ENCODE data around the gene CASP3.
"Not testable (repeated sequence)": the region's sequence is repeated elsewhere in the genome, so short reads cannot be mapped to it uniquely, and the experiment has no call there.

CASP3 gene

DNA sequence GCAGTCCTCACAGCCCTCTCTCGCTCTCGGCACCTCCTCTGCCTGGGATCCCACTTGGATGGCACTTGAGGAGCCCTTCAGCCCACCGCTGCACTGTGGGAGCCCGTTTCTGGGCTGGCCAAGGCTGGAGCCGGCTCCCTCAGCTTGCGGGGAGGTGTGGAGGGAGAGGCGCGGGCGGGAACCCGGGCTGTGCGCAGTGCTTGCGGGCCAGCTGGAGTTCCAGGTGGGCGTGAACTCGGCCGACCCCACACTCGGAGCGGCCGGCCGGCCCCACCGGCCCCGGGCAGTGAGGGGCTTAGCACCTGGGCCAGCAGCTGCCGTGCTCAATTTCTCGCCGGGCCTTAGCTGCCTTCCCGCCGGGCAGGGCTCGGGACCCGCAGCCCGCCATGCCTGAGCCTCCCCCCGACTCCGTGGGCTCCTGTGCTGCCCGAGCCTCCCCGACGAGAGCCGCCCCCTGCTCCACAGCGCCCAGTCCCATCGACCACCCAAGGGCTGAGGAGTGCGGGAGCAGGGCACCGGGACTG lies 57.4 kb downstream of the CASP3 start:
- not testable (repeated sequence) for H3K9me3 ChIP-seq (ENCODE audit: insufficient read depth, low read depth, low read length)

GRCh38 chr4:184591070-184591677 lies 58.1 kb downstream of the CASP3 start:
- H3K36me3 ChIP-seq (ENCODE audit: insufficient read depth, low read length): no peaks in the 10 kb centered on the region
- no peak overlapping the region for H3K9ac ChIP-seq (ENCODE audit: low read depth, low read length)
- H3K27ac ChIP-seq (ENCODE audit: low read depth, low read length): no peak overlapping the region
- H3K9me3 ChIP-seq (ENCODE audit: insufficient read depth, low read depth, low read length): no peaks in the 10 kb centered on the region
- WGBS: 91% methylated on average over 5 of the region's 5 CpGs
- no peaks in the 10 kb centered on the region for H3K4me1 ChIP-seq (ENCODE audit: insufficient read depth, low read length)
- no peaks in the 10 kb centered on the region for H3K27me3 ChIP-seq (ENCODE audit: insufficient read depth, low read length)
- no peak overlapping the region for H3K4me3 ChIP-seq (ENCODE audit: low read length)

More for the DNA sequence above, 57.4 kb downstream of the CASP3 start:
- H3K36me3 ChIP-seq (ENCODE audit: insufficient read depth, low read length); H3K9ac ChIP-seq (ENCODE audit: low read depth, low read length); H3K4me3 ChIP-seq (ENCODE audit: low read length); H3K27ac ChIP-seq (ENCODE audit: low read depth, low read length); H3K4me1 ChIP-seq (ENCODE audit: insufficient read depth, low read length); H3K27me3 ChIP-seq (ENCODE audit: insufficient read depth, low read length): not testable (repeated sequence)
- 96% methylated on average over 39 of the region's 39 CpGs for WGBS

- 92% methylated on average over 3 of the region's 3 CpGs for WGBS
- no peaks in the 10 kb centered on the region for H3K9me3 ChIP-seq (ENCODE audit: insufficient read depth, low read depth, low read length)
These were observed 59.1 kb downstream of the CASP3 start for GRCh38 chr4:184590196-184590595.

GRCh38 chr4:184588893-184589292 lies 60.4 kb downstream of the CASP3 start:
- H3K4me1 ChIP-seq (ENCODE audit: insufficient read depth, low read length): no peaks in the 10 kb centered on the region
- 81% methylated on average over 7 of the region's 8 CpGs for WGBS
- H3K27me3 ChIP-seq (ENCODE audit: insufficient read depth, low read length): no peaks in the 10 kb centered on the region
- H3K27ac ChIP-seq (ENCODE audit: low read depth, low read length): no peak overlapping the region
- H3K9me3 ChIP-seq (ENCODE audit: insufficient read depth, low read depth, low read length): no peaks in the 10 kb centered on the region
- no peaks in the 10 kb centered on the region for H3K36me3 ChIP-seq (ENCODE audit: insufficient read depth, low read length)
- H3K9ac ChIP-seq (ENCODE audit: low read depth, low read length): no peak overlapping the region
- no peak overlapping the region for H3K4me3 ChIP-seq (ENCODE audit: low read length)

More at GRCh38 chr4:184590196-184590595, 59.1 kb downstream of the CASP3 start:
- Histone ChIP-seq H3K4me3 (ENCODE audit: low read length) (no peak overlapping the region), H3K9ac (ENCODE audit: low read depth, low read length) (no peak overlapping the region), H3K4me1 (ENCODE audit: insufficient read depth, low read length) (no peaks in the 10 kb centered on the region), H3K27ac (ENCODE audit: low read depth, low read length) (no peak overlapping the region), H3K27me3 (ENCODE audit: insufficient read depth, low read length) (no peaks in the 10 kb centered on the region), H3K36me3 (ENCODE audit: insufficient read depth, low read length) (no peaks in the 10 kb centered on the region)

DNA sequence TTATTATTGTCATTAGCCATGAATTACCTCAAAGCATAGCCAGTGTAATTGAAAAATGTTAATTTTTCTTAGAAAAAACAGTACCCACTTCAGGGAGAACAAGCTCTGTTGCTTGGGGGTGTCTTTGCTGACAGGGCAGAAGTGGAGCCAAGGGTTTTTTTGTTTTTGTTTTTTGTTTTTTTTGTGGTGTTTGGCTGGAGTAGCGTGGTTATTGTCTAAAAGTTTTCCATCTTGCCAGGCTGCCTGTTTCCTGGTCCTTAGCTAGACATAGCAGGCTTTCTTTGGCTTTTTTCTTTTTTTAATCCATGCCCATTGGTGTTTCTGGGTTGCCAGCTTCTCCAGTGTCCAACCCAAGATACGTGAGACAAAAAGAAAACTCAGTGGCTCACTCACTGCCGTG lies 61.5 kb downstream of the CASP3 start:
- 95% methylated on average over 3 of the region's 3 CpGs for WGBS
- Histone ChIP-seq H3K36me3 (ENCODE audit: insufficient read depth, low read length) (no peaks in the 10 kb centered on the region), H3K27ac (ENCODE audit: low read depth, low read length) (no peak overlapping the region), H3K9ac (ENCODE audit: low read depth, low read length) (no peak overlapping the region), H3K9me3 (ENCODE audit: insufficient read depth, low read depth, low read length) (no peaks in the 10 kb centered on the region), H3K27me3 (ENCODE audit: insufficient read depth, low read length) (no peaks in the 10 kb centered on the region), H3K4me3 (ENCODE audit: low read length) (no peak overlapping the region), H3K4me1 (ENCODE audit: insufficient read depth, low read length) (no peaks in the 10 kb centered on the region)

- no peaks in the 10 kb centered on the region for H3K27me3 ChIP-seq (ENCODE audit: insufficient read depth, low read length)
- H3K4me1 ChIP-seq (ENCODE audit: insufficient read depth, low read length): no peaks in the 10 kb centered on the region
- 94% methylated on average over 5 of the region's 5 CpGs for WGBS
- no peaks in the 10 kb centered on the region for H3K9me3 ChIP-seq (ENCODE audit: insufficient read depth, low read depth, low read length)
- no peak overlapping the region for H3K9ac ChIP-seq (ENCODE audit: low read depth, low read length)
- H3K36me3 ChIP-seq (ENCODE audit: insufficient read depth, low read length): no peaks in the 10 kb centered on the region
- H3K4me3 ChIP-seq (ENCODE audit: low read length): no peak overlapping the region
- H3K27ac ChIP-seq (ENCODE audit: low read depth, low read length): no peak overlapping the region
These were observed 62.0 kb downstream of the CASP3 start for GRCh38 chr4:184587221-184587620.

- no peak overlapping the region for H3K27ac ChIP-seq (ENCODE audit: low read depth, low read length)
These were observed 65.3 kb downstream of the CASP3 start for GRCh38 chr4:184583738-184584502.

More at GRCh38 chr4:184583738-184584502, 65.3 kb downstream of the CASP3 start:
- no peaks in the 10 kb centered on the region for H3K27me3 ChIP-seq (ENCODE audit: insufficient read depth, low read length)
- 94% methylated on average over 8 of the region's 9 CpGs for WGBS
- H3K36me3 ChIP-seq (ENCODE audit: insufficient read depth, low read length): no peaks in the 10 kb centered on the region
- no peak overlapping the region for H3K9ac ChIP-seq (ENCODE audit: low read depth, low read length)
- no peaks in the 10 kb centered on the region for H3K9me3 ChIP-seq (ENCODE audit: insufficient read depth, low read depth, low read length)
- no peak overlapping the region for H3K4me3 ChIP-seq (ENCODE audit: low read length)
- H3K4me1 ChIP-seq (ENCODE audit: insufficient read depth, low read length): no peaks in the 10 kb centered on the region

Data from HUES64 (cell line).